ENCODE results near the gene FAM20B.
"Not testable (repeated sequence)": the region's sequence is repeated elsewhere in the genome, so short reads cannot be mapped to it uniquely, and the experiment has no call there.

FAM20B gene

DNA sequence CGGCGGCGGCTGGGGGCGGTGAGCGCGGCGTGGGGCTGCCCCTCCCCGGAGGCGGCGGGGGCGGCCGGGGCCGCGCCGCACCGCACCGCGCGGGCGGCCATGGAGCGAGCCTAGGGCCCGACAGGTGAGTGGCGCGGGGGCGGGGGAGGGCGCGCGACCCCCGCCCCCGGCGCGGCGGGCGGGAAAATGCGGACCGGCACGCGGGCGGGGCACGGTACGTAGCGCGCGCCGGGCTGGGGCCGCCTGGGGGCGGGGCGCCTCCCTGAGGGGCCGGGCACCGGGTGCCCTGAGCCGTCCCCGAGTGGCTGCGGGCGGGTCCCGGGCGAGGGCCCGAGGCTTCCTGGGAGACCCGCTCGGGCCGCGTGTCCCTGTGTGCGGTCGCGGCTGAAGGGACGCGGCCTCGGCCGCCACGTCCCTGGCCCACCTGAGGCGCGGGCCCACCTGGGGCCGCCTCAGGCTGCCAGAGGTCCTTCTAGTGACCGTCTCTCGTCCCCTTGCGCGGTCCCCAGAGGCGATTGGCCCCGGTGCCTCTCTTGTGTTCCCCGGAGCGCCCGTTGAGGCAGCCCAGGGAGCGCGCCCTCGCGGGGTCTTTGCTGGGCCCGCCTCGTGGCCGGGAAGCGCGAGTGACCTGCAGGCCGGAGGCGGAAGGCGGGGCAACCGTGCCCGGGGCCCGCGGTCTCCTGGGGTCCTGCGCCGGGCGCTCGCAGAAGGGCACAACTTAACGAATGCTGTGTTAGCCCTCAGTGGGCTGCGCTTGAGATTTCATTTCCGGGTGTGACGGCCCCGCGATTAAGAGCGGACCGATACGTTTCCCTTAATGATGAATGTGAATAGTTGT lies 500 bp downstream of the FAM20B start:
- DNase-seq: peak; percentile 84

DNA sequence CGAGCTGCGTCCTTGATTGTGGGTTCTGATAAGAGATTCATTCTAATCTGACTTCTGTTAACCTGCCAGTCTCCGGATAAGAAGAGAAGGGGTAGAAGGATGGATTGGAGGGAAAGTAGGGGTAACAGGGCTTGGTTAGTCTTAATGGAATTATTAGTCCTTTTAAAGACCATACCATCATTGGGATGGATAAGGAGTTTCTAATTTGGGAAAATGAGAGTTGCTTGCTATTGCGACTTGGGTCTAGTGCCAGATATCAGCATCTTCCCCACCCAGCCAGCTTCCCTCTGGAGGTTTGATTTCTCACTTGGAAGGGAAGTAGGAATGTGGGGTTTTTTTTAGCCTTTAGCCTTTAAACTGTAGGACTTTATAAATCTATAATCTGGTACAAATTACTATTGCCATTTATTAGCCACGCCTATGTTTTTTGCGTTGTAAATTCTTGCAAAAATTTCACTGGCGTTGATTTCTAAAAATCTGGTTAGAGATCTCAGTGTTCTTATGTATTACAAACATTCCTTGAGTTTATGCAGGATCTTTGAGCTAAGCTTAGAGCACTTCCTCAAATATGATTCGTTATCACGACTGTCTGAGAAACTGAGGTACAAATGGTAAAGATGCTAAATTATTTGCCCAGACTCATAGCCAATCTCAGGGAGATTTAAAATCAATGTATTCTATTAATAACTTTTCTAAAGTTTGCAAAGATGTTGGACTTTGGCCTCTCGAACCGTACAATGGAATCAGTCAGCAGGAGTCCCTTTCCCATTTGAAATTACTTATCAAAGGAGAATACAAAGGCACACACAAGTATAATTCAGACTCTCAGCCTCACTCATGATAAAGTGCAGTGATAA lies 1.3 kb downstream of the FAM20B start:
- no peak for DNase-seq

DNA sequence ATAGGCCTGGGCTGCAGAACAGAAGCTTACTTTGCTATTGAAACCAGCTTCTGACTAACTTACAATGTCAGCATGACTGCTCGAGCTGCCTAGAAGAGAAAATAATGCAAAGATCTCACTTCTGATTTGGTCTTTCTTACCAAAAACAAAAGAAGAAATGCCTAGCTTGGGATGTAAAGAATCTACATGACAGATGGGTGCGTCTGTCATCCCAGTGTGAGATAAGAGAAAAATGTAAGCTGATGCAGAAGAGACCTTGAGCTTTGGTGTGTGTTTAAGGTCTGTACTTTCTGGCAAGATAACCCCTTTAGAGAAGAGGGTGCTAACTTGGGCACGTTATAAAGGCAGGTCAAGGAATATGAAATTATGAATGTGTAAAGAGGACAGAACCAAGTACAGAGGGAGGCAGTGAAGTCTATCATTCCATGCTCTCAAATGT lies 3.6 kb downstream of the FAM20B start:
- DNase-seq: no peak

DNA sequence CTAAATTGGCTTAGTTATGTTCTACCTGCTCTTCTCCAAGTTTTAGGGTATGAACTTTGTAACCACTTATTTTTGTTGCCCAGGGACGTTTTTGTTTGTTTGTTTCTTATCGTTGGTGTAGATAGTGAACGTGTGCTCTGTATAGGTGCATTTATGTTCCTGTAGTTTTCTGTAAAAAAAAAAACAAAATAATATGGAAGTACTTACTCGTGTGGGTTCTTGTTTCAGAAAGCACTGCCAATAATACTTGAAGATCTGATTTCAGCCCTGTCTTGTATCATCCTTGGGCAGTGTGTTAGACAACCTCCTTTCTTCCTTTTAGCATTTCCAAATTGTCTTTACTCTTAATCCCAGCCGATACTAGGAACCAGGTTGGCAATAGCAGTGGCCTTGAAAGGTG lies 4.4 kb downstream of the FAM20B start:
- no peak for DNase-seq

DNA sequence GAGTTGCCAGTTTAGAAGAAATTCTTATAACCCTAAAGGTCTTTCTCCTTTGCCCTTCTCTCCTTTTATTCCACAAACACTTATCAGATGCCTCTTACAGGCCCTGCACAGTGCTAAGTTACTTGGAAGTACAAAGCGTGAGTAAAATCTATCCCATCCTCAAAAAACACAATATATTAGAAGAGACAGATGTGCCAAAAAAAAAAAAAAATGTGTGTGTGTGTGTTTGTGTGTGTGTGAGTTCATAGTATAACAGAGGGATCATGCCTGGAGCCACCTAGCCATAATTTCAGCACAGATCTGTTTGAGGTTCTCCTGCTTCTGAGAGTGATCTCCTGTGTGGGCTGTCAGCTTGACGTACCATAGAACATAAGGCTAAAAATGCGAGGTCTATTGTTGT lies 5.0 kb downstream of the FAM20B start:
- DNase-seq: no peak

DNA sequence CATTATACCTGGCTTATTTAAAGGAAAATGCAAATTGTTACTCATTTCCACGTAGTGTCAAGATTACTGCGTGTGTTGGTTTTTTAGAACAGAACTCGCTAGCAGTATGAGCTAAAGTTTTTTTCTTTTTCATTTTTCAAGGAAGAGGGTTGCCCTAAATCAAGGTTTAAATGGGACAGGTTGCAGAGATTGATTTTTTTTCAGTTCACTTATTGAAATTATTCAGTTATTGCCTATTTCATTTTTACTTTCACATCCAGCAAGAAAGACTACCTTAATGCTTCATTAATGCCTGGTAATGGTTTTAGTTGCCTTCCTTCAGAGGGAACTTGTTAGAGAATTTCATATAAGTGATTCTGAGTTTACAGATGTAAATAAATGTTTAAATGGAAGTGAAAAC lies 5.6 kb downstream of the FAM20B start:
- no peak for DNase-seq

DNA sequence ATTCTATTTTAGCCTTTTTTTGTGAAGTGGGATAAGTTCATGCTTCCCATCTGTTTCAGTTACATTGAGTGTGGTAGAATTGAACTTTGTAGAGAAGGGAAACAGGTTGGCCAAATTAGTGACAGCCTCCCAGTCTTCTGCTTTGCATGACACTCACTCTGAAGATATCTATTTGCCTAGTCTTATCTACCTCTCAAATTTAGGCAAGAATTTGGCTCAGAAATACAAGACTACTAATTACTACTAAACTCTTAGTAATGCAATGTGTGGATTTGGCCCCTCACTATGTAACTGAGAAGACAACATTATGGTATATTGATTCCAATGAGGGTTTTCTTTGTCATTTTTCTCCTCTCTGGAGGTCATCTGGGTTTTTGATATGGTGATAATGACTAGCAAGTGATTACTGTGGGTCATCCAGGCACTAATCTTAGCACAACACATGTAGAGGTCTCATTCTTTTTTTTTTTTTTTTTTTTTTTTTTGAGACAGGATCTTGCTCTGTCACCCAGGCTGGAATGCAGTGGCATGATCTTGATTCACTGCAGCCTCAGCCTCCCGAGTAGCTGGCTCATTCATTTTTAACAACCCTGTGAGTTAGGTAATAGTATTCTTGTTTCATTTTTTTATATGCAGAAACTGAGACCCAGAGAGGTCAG lies 6.3 kb downstream of the FAM20B start:
- no peak for DNase-seq

DNA sequence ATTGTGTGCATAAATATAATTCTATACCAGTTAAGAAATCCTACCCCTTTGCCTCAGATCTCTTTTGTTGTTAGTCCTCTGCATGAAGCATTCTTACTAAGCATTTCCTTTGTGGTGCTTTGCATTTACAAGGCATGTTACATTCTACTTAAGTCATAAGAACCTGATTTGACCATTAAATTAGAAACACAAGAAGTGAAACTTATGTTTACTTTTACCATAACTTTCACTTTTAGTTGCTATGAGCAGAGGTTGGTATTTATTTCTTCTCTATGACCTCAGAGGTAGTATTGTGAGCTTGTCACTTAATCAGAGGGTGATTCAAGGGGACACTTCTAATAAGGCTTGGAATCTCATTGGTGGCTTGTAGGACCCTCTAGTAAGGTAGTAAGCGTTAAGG lies 9.0 kb downstream of the FAM20B start:
- DNase-seq: no peak

DNA sequence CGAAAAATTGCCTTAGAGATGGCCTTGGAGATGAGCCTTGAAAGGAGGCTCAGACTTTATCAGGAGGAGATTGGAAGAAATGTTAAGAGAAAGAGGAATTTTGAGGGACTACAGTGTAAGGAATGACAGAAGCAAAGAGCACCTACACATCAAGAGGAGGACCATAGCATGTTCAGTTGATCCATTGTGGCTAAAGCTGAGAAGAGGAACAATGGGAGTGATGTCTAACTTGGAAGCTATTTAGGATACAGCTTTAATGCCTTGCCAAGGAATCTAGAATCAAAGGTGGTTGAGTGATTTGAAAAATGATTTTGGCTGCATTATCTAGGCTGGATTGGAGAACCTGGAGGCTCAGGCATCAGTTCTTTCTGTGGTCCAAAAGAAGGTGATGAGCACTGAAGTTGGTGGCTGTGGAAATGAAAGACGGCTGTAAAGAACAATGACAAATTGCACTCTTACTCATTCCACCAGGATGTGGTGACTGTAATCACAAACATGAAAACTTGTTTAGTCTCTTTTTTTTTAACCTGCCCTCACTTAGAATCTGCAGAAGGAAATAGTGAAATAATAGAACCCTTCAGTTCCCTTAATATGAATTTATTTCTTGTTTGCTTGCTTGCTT lies 11.3 kb downstream of the FAM20B start:
- no peak for DNase-seq

DNA sequence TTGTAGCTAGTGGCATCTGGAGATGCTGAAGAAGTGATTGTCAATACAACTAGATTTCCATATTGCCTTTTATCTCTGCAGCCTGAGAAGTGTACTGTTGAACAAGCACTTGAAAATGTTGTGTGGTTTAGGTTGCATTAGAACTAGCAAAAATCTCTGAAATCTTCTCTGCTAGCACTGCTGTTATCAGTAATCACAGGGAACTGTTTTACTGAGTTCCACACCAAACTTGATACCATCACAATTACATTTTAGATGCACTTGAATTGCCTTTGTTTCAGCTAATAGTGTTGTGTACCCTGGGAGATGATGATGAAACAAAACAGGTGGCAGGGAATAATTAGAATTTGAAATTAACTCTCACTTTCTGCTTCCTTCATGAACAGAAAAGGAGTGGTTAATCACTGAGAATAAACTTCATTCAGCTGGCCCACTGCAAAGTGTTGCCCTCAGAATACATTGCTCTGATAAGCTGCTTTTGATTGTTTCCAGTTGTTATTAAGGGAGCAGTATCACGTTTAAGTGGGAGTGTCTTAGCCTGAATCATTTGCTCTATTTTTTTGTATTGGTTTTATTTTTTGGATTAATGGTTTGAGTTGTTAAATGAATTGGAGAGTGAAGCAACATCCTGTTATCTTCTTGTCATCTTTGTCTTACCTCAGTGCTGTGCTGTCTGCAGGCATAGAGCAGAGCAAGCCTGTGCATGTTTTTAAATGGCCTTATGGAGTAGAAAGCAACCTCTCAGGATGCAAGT lies 13.0 kb downstream of the FAM20B start:
- DNase-seq: no peak

DNA sequence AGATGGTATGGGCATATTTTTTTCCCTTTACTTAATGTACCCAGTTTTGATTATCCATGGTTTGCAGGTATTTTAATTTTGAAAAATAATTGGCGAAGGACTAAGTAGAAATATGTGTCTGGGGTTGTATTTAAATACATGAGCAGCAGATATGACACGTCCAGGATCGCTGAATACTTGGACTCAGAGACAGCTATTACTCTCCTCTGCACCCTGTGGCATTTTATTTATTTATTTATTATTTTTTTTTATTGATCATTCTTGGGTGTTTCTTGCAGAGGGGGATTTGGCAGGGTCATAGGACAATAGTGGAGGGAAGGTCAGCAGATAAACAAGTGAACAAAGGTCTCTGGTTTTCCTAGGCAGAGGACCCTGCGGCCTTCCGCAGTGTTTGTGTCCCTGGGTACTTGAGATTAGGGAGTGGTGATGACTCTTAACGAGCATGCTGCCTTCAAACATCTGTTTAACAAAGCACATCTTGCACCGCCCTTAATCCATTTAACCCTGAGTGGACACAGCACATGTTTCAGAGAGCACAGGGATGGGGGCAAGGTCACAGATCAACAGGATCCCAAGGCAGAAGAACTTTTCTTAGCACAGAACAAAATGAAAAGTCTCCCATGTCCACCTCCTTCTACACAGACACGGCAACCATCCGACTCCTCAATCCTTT lies 13.9 kb downstream of the FAM20B start:
- not testable (repeated sequence) for DNase-seq

DNA sequence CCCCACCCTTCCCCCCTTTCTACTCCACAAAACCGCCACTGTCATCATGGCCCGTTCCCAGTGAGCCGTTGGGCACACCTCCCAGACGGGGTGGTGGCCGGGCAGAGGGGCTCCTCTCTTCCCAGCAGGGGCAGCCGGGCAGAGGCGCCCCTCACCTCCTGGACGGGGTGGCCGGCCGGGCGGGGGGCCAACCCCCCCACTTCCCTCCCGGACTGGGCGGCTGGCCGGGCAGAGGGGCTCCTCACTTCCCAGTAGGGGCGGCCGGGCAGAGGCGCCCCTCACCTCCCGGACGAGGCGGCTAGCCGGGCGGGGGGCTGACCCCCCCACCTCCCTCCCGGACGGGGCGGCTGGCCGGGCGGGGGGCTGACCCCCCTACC lies 14.5 kb downstream of the FAM20B start:
- not testable (repeated sequence) for DNase-seq

DNA sequence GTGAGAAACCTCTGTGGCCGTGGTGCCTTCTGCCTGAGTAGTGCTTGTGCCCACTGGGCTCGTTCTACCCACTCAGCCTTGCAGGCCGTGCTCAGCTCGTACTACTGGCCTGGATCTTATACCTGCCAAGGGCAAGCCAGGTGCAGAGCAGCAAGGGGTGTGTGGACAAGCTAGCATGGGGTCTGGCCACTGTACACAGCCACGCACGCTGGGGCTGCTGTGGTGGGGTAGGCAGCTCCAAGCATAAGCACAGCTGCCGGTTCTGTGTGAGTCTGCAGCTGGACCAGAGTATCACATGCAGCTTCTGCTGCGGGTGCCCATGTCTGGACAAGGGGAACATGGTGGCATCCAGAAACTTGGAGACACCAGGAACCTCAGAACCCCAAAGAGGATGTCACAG lies 16.4 kb downstream of the FAM20B start:
- no peak for DNase-seq

DNA sequence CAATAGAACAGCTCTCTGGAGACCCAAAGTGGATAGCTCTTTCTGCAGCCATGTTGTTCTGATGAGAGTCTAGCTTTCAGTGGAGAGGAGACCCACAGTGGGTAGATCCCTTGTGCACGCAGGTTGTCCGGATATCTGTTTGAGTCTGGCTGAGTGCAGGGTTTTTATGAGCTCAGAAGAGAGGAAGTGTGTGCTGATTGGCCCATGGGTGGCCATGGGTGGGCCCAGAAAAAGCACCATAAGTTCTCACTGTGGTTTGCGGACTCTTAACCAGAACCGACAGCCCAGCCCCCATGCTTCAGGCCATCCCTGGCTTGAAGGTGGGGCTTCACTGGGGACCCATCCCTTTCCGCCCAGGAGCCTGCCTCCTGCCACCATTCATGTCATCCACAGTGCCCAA lies 17.0 kb downstream of the FAM20B start:
- DNase-seq: no peak

DNA sequence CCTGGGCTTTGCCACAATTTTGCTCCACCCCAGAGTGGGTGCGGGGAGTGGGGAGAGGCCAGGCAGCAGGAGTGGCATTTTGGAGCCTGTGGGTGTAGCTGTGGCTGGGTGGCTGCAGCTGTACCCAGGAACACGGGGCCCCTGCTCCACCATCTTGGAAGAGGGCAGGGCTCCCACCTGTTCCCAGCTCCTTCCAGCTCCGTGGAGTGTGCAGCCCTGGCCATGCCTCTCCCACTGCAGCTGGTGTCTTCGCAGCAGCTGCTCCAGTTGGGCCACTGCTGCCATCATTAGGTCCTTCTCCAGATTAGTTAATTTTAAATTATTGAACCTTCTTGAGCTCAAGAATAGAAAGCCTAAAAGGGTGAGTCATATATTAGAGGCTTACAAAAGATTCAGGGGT lies 17.6 kb downstream of the FAM20B start:
- no peak for DNase-seq

DNA sequence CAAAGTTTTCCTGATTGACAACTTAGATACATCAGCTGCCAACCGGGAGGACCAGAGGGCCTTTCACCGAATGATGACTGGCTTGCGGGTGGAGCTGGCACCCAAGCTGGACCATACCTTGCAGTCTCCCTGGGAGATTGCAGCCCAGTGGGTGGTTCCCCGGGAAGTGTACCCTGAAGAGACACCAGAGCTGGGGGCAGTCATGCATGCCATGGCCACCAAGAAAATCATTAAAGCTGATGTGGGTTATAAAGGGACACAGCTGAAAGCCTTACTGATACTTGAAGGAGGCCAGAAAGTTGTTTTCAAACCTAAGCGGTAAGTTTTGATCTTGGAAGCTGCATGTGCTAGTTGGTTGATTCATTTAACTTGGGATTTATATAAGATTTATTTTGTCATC lies 18.2 kb downstream of the FAM20B start:
- DNase-seq: no peak

DNA sequence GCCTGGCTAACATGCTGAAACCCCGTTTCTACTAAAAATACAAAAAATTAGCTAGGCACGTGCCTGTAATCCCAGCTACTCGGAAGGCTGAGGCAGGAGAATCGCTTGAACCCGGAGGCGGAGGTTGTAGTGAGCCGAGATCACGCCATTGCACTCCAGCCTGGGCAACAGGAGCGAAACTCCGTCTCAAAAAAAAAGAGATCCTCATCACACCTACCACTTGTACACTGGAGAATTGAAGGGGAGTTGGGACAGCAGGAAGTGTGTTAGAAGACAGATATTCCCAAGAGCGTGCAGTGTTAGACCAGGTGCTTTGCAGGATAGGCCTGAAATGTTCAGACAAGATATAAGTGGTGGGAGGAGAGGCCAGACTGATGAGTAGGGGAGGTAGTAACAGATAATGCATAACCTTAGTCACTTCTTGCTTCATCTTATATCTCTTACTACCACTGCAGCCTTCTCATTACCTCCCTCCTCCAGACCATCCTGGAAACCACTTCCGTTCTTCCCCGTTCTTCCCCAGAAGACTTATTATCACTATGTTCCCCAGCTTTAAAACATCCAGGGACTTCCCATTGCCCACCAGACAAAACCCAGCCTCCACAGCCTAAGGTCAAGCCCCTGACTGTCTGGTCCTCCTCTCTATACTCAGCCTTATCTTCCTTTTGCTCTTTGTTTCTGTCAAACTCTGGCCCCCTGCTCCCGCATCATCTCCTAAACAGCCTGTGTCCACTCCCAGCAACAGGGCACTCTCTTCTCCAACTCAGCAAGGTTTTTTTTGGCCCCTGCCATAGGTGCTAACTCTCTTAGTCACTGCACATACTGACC lies 21.3 kb downstream of the FAM20B start:
- no peak for DNase-seq

DNA sequence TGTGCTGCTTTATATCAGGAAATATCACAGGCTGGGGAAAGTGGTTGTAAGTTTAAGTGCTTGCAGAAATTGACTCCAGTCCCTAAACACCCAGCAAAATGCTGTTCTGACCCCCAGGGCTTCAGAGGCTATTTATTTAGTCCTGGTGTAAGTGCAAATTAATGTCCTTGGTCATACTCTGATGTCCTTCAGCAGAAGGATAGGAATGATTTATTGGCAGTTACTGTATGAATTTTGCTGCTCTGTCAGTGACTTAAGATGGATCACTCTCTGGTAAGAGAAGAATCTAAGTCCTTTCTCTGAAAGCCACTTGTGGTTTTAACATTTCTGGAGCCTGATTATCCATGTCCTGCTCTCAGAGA lies 21.9 kb downstream of the FAM20B start:
- no peak for DNase-seq

DNA sequence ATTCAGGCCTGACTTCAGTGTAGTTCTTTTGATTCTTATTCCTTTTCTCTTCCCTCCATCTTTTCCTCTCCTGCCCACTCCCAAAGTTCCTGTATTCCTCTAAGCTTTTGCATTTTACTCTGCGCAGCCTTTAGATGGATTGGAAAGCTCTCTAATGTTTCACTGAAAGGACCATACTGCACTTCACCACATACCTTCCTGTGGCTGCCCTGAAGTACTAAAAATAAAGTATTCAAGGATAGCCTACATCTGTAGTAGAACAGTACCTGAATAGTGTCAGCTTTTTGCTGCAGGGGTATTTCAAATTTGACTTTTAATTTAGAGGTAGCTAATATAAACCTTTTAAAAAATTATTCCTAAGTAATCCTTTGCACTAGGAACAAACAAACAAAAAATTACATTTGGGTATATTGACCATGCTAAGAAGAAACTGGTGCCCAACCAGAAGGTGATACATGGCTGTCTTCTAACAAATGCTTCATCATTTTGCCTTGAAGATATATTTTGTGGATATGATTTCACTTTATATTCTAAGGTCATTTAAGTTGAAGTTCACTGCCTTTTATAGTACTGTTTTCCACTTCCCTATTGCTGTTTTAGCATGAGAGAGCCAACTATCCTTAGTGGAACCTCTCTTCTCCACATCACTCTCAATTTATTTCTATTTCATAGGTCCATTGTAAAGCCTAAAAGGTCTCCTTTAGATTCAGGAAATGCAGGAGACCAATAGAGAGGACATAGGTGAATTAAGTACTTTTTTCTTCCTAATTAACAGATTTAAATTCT lies 22.8 kb downstream of the FAM20B start:
- DNase-seq: no peak

DNA sequence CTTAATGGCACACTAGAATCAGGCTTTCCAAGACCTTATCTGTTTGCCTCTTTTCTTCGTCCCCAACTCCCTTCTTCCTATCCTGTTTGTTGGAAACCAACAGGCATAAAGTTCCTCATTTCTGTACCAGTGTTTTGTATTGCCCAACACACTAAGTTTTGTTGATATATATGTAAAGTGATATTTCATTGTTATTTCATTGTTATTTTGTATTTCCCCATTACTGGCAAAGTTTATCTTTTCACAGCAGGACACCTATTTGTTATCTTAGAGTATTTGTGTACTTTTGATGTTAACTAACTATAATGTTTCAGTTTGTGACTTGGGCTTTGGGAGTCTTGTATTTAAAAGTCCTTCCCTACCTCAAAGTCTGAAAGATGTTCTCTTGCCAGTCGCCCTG lies 27.1 kb downstream of the FAM20B start:
- no peak for DNase-seq

All from NCI-H1092 (cell line).